Suprapubic skin (tissue), 4 donors: ENCODE results near the gene WDR31.

Source experiments
- EP300 ChIP-seq: sonication (generic); formaldehyde crosslinking; IDR thresholded peaks from one replicate; pipeline ENCODE4 v1.6.1; 2017; ENCODE audit warnings: antibody characterized with exemption
- POLR2AphosphoS5 ChIP-seq, 3 donors: sonication (generic); formaldehyde crosslinking; IDR thresholded peaks; one replicate each; pipeline ENCODE4 v1.6.1; 2017; ENCODE audit warnings: antibody characterized with exemption in 3 of 3
- TF ChIP-seq, protein P1 (sequence below), 2 donors: fragments of 200-600 bp in 1 of 2; fragments of 450-650 bp in 1 of 2; sonication (generic) in 1 of 2; IDR thresholded peaks; one replicate each; pipeline ENCODE4 v1.5.1; 2016 to 2019; ENCODE audit warnings: antibody characterized with exemption in 2 of 2, mild to moderate bottlenecking in 1 of 2, moderate library complexity in 1 of 2

DNA sequence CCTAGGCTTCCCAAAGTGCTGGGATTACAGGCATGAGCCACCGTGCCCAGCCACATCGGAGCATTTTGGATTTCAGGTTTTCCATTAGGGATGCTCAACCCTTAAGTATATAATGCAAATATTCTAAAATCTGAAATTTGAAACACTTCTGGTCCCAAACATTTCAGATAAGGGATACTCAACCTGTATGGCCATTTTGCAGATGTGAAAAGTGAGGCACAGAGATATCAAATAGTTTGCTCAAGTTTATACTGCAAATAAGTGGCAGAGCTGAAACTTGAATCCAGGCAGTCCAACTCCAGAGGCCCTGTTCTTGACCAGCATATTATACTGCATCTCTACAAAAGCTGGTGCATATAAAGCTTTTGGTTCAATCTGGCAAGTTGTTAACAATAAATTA lies 2.4 kb downstream of the WDR31 start:
- TF ChIP-seq EP300 (no peak), POLR2AphosphoS5 (IDR thresholded peaks at IDR 0.05) (no peak)
- TF ChIP-seq, protein P1, sequence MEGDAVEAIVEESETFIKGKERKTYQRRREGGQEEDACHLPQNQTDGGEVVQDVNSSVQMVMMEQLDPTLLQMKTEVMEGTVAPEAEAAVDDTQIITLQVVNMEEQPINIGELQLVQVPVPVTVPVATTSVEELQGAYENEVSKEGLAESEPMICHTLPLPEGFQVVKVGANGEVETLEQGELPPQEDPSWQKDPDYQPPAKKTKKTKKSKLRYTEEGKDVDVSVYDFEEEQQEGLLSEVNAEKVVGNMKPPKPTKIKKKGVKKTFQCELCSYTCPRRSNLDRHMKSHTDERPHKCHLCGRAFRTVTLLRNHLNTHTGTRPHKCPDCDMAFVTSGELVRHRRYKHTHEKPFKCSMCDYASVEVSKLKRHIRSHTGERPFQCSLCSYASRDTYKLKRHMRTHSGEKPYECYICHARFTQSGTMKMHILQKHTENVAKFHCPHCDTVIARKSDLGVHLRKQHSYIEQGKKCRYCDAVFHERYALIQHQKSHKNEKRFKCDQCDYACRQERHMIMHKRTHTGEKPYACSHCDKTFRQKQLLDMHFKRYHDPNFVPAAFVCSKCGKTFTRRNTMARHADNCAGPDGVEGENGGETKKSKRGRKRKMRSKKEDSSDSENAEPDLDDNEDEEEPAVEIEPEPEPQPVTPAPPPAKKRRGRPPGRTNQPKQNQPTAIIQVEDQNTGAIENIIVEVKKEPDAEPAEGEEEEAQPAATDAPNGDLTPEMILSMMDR (IDR thresholded peaks at IDR 0.05), result no peak
